Liver (tissue), 9 donors: ENCODE measurements around the gene AGFG1. TPM values are rescaled to one million over a fixed set of nuclear protein-coding genes. Genes with fewer than 3 reads are reported as not detected.

Experiments
- DNase-seq: peaks from one replicate; pipeline ENCODE4 v3.0.0-alpha.2; 2017; ENCODE audit warnings: low spot score
- H3K27ac ChIP-seq, 2 donors: one replicate each; pipeline ENCODE4 v1.7.0; 2013; ENCODE audit warnings: inconsistent platforms in 2 of 2, low read length in 2 of 2, control low read depth in 1 of 2, low read depth in 1 of 2, mild to moderate bottlenecking in 1 of 2
- H3K27me3 ChIP-seq, 4 donors: one replicate each; pipeline versions ENCODE4 v1.6.1 to v1.7.0; 2013; ENCODE audit warnings: low read length in 3 of 4, inconsistent platforms in 1 of 4, mild to moderate bottlenecking in 1 of 4, moderate library complexity in 1 of 4; ENCODE audit not compliant: control insufficient read depth in 4 of 4, insufficient read depth in 4 of 4
- H3K36me3 ChIP-seq, 4 donors: one replicate each; pipeline versions ENCODE4 v1.6.1 to v1.7.0; 2013; ENCODE audit warnings: low read length in 3 of 4, mild to moderate bottlenecking in 3 of 4, low read depth in 1 of 4, moderate library complexity in 1 of 4; ENCODE audit not compliant: control insufficient read depth in 4 of 4, insufficient read depth in 3 of 4
- H3K4me1 ChIP-seq, 4 donors: one replicate each; pipeline versions ENCODE4 v1.6.1 to v1.7.0; 2013; ENCODE audit warnings: low read length in 3 of 4, mild to moderate bottlenecking in 3 of 4, moderate library complexity in 1 of 4; ENCODE audit not compliant: control insufficient read depth in 4 of 4, insufficient read depth in 4 of 4
- H3K4me3 ChIP-seq, 3 donors: one replicate each; pipeline versions ENCODE4 v1.6.1 to v1.7.0; 2013; ENCODE audit warnings: low read length in 3 of 3, control low read depth in 1 of 3, low read depth in 1 of 3, mild to moderate bottlenecking in 1 of 3
- H3K9ac ChIP-seq, 2 donors: one replicate each; pipeline ENCODE4 v1.7.0; 2013; ENCODE audit warnings: low read length in 2 of 2, mild to moderate bottlenecking in 2 of 2, moderate library complexity in 2 of 2, control low read depth in 1 of 2, low read depth in 1 of 2
- H3K9me3 ChIP-seq, 4 donors: one replicate each; pipeline versions ENCODE4 v1.6.1 to v1.7.0; 2013; ENCODE audit warnings: low read length in 3 of 4; ENCODE audit not compliant: control insufficient read depth in 4 of 4
- ATF3 ChIP-seq: IDR thresholded peaks from 2 replicates; pipeline ENCODE4 v1.6.1; 2016; ENCODE audit warnings: antibody characterized with exemption
- EGR1 ChIP-seq, 2 donors: IDR thresholded peaks; 2 replicates each; pipeline ENCODE4 v1.6.1; 2016 to 2018; ENCODE audit warnings: antibody characterized with exemption in 2 of 2, low read depth in 2 of 2
- FOXA1 ChIP-seq: IDR thresholded peaks from 2 replicates; pipeline ENCODE4 v1.6.1; 2016; ENCODE audit warnings: antibody characterized with exemption
- FOXA2 ChIP-seq: IDR thresholded peaks from 2 replicates; pipeline ENCODE4 v1.6.1; 2016; ENCODE audit warnings: antibody characterized with exemption
- GABPA ChIP-seq, 2 donors: IDR thresholded peaks in 1 of 2; conservative IDR thresholded peaks in 1 of 2; 2 replicates each; pipeline ENCODE4 v1.6.1; 2016; ENCODE audit warnings: antibody characterized with exemption in 2 of 2, mild to moderate bottlenecking in 1 of 2, moderate library complexity in 1 of 2
- HNF4A ChIP-seq, 2 donors: conservative IDR thresholded peaks; 2 replicates each; pipeline ENCODE4 v1.6.1; 2016; ENCODE audit warnings: antibody characterized with exemption in 2 of 2, mild to moderate bottlenecking in 2 of 2
- HNF4G ChIP-seq: IDR thresholded peaks from 2 replicates; pipeline ENCODE4 v1.6.1; 2016; ENCODE audit warnings: antibody characterized with exemption
- JUND ChIP-seq, 2 donors: IDR thresholded peaks; 2 replicates each; pipeline ENCODE4 v1.6.1; 2016; ENCODE audit warnings: antibody characterized with exemption in 2 of 2
- NR2F2 ChIP-seq: IDR thresholded peaks from 2 replicates; pipeline ENCODE4 v1.6.1; 2016; ENCODE audit warnings: antibody characterized with exemption
- RAD21 ChIP-seq, 2 donors: IDR thresholded peaks; 2 replicates each; pipeline ENCODE4 v1.6.1; 2016; ENCODE audit warnings: antibody characterized with exemption in 2 of 2, mild to moderate bottlenecking in 2 of 2
- RXRA ChIP-seq, 2 donors: IDR thresholded peaks; 2 replicates each; pipeline ENCODE4 v1.6.1; 2017 to 2018; ENCODE audit warnings: antibody characterized with exemption in 2 of 2, mild to moderate bottlenecking in 1 of 2
- SP1 ChIP-seq: IDR thresholded peaks from 2 replicates; pipeline ENCODE4 v1.6.1; 2018; ENCODE audit warnings: antibody characterized with exemption, mild to moderate bottlenecking
- TAF1 ChIP-seq: conservative IDR thresholded peaks from 2 replicates; pipeline ENCODE4 v1.6.1; 2016; ENCODE audit warnings: antibody characterized with exemption, mild to moderate bottlenecking
- YY1 ChIP-seq: IDR thresholded peaks from 2 replicates; pipeline ENCODE4 v1.6.1; 2016; ENCODE audit warnings: antibody characterized with exemption, mild to moderate bottlenecking
- WGBS: extraction: QIAGEN DNeasy Blood & Tissue Kit; methylation state at CpG from one replicate; pipeline ENCODE4 v1.1.7; 2013; 5-methylcytosine and 5-hydroxymethylcytosine counted together
- polyA plus RNA-seq, 2 donors: library from polyadenylated mRNA; stranded (reverse) in 1 of 2; unstranded in 1 of 2; fragments of 200-250 nt in 1 of 2; fragments of >200 nt in 1 of 2; fragmentation: Nextera tagmentation in 1 of 2; extraction: Ambion mirVana in 1 of 2; gene quantifications; one replicate each; pipeline versions ENCODE4 v1.2.1 to v1.2.3, GENCODE V29; 2013 to 2015
- total RNA-seq, 2 donors: library from RNA; depleted of rRNA; stranded (reverse); fragments of >200 nt; gene quantifications; one replicate each; pipeline ENCODE4 v1.2.3, GENCODE V29; 2014
- TF ChIP-seq, protein P1 (sequence below): fragments of 150-350 bp; IDR thresholded peaks from 2 replicates; pipeline ENCODE4 v1.5.1; 2017; ENCODE audit warnings: improper control_type of control experiment, low read depth, low read length; ENCODE audit not compliant: missing input control
- TF ChIP-seq, protein P2 (sequence below): IDR thresholded peaks from 2 replicates; pipeline ENCODE4 v1.6.1; 2016; ENCODE audit warnings: antibody characterized with exemption
- TF ChIP-seq, protein P3 (sequence below): IDR thresholded peaks from 2 replicates; pipeline ENCODE4 v1.6.1; 2016; ENCODE audit warnings: antibody characterized with exemption, mild to moderate bottlenecking
- TF ChIP-seq, protein P4 (sequence below): IDR thresholded peaks from 2 replicates; pipeline ENCODE4 v1.6.1; 2016; ENCODE audit warnings: antibody characterized with exemption
- donor health status: healthy.
- donor health status: healthy.
- donor health status: healthy.
- donor health status: healthy.
- donor health status: healthy.

AGFG1 gene
- total and polyA plus RNA-seq, 4 donors, result 8.5 to 49.7 (median 23.7) TPM

- H3K9me3 ChIP-seq, result no peaks in the 10 kb centered on the region
- H3K36me3 ChIP-seq, result no peaks in the 10 kb centered on the region
- no peak overlapping the region for H3K9ac ChIP-seq
- no peak overlapping the region for H3K27ac ChIP-seq
- DNase-seq, result no peak
- H3K27me3 ChIP-seq, result no peaks in the 10 kb centered on the region
- peaks cover 0 to 24% (median 22%) of the 10 kb centered on the region in 4 donors for H3K4me1 ChIP-seq
- H3K4me3 ChIP-seq, result no peak overlapping the region
- TF ChIP-seq, protein P1, sequence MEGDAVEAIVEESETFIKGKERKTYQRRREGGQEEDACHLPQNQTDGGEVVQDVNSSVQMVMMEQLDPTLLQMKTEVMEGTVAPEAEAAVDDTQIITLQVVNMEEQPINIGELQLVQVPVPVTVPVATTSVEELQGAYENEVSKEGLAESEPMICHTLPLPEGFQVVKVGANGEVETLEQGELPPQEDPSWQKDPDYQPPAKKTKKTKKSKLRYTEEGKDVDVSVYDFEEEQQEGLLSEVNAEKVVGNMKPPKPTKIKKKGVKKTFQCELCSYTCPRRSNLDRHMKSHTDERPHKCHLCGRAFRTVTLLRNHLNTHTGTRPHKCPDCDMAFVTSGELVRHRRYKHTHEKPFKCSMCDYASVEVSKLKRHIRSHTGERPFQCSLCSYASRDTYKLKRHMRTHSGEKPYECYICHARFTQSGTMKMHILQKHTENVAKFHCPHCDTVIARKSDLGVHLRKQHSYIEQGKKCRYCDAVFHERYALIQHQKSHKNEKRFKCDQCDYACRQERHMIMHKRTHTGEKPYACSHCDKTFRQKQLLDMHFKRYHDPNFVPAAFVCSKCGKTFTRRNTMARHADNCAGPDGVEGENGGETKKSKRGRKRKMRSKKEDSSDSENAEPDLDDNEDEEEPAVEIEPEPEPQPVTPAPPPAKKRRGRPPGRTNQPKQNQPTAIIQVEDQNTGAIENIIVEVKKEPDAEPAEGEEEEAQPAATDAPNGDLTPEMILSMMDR, result no peak
- TF ChIP-seq RXRA (IDR thresholded peaks at IDR 0.05), result no peak
- no peak for TF ChIP-seq JUND (IDR thresholded peaks at IDR 0.05)
- no peak for TF ChIP-seq HNF4A (conservative IDR thresholded peaks at IDR 0.05)
- TF ChIP-seq NR2F2, result no peak
- no peak for TF ChIP-seq SP1
- TF ChIP-seq HNF4G, result no peak
- TF ChIP-seq, protein P2, sequence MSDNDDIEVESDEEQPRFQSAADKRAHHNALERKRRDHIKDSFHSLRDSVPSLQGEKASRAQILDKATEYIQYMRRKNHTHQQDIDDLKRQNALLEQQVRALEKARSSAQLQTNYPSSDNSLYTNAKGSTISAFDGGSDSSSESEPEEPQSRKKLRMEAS, result no peak
- TF ChIP-seq RAD21 (IDR thresholded peaks at IDR 0.05), result no peak
- TF ChIP-seq ATF3, result no peak
- no peak for TF ChIP-seq FOXA2
- no peak for TF ChIP-seq GABPA (IDR thresholded peaks at IDR 0.05 in 1 of 2, conservative IDR thresholded peaks at IDR 0.05 in 1 of 2)
Observed at GRCh38 chr2:227454323-227454860, 17.6 kb upstream of the AGFG1 start.

- Histone ChIP-seq H3K9me3 (no peaks in the 10 kb centered on the region), H3K27ac (no peak overlapping the region), H3K4me1 (peaks cover 0 to 16% (median 15%) of the 10 kb centered on the region in 4 donors), H3K36me3 (no peaks in the 10 kb centered on the region), H3K27me3 (no peaks in the 10 kb centered on the region), H3K4me3 (no peak overlapping the region), H3K9ac (no peak overlapping the region)
- DNase-seq, result no peak
- 39% methylated on average over 2 of the region's 2 CpGs for WGBS
- TF ChIP-seq, protein P3, sequence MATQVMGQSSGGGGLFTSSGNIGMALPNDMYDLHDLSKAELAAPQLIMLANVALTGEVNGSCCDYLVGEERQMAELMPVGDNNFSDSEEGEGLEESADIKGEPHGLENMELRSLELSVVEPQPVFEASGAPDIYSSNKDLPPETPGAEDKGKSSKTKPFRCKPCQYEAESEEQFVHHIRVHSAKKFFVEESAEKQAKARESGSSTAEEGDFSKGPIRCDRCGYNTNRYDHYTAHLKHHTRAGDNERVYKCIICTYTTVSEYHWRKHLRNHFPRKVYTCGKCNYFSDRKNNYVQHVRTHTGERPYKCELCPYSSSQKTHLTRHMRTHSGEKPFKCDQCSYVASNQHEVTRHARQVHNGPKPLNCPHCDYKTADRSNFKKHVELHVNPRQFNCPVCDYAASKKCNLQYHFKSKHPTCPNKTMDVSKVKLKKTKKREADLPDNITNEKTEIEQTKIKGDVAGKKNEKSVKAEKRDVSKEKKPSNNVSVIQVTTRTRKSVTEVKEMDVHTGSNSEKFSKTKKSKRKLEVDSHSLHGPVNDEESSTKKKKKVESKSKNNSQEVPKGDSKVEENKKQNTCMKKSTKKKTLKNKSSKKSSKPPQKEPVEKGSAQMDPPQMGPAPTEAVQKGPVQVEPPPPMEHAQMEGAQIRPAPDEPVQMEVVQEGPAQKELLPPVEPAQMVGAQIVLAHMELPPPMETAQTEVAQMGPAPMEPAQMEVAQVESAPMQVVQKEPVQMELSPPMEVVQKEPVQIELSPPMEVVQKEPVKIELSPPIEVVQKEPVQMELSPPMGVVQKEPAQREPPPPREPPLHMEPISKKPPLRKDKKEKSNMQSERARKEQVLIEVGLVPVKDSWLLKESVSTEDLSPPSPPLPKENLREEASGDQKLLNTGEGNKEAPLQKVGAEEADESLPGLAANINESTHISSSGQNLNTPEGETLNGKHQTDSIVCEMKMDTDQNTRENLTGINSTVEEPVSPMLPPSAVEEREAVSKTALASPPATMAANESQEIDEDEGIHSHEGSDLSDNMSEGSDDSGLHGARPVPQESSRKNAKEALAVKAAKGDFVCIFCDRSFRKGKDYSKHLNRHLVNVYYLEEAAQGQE, result no peak
- TF ChIP-seq, protein P4, sequence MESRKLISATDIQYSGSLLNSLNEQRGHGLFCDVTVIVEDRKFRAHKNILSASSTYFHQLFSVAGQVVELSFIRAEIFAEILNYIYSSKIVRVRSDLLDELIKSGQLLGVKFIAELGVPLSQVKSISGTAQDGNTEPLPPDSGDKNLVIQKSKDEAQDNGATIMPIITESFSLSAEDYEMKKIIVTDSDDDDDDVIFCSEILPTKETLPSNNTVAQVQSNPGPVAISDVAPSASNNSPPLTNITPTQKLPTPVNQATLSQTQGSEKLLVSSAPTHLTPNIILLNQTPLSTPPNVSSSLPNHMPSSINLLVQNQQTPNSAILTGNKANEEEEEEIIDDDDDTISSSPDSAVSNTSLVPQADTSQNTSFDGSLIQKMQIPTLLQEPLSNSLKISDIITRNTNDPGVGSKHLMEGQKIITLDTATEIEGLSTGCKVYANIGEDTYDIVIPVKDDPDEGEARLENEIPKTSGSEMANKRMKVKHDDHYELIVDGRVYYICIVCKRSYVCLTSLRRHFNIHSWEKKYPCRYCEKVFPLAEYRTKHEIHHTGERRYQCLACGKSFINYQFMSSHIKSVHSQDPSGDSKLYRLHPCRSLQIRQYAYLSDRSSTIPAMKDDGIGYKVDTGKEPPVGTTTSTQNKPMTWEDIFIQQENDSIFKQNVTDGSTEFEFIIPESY, result no peak
- TF ChIP-seq YY1, result no peak
- TF ChIP-seq HNF4A (conservative IDR thresholded peaks at IDR 0.05), result no peak
- no peak for TF ChIP-seq SP1
- no peak for TF ChIP-seq FOXA1
- no peak for TF ChIP-seq HNF4G
- no peak for TF ChIP-seq RXRA (IDR thresholded peaks at IDR 0.05)
- TF ChIP-seq GABPA (IDR thresholded peaks at IDR 0.05 in 1 of 2, conservative IDR thresholded peaks at IDR 0.05 in 1 of 2), result no peak
- TF ChIP-seq, protein P1, result no peak
- TF ChIP-seq JUND (IDR thresholded peaks at IDR 0.05), result no peak
- TF ChIP-seq NR2F2, result no peak
- TF ChIP-seq TAF1, result no peak
- TF ChIP-seq, protein P2, result no peak
- TF ChIP-seq ATF3, result no peak
- no peak for TF ChIP-seq RAD21 (IDR thresholded peaks at IDR 0.05)
- TF ChIP-seq EGR1 (IDR thresholded peaks at IDR 0.05; ENCODE audit: low read depth in 2 of 2), result no peak
Observed at GRCh38 chr2:227455200-227455599, 16.8 kb upstream of the AGFG1 start.
